IPS-18c (cell line): ENCODE results near the gene C2orf92.

Experiments
- H3K4me3 ChIP-seq: 2 replicates; pipeline ENCODE4 v1.7.0; 2013; ENCODE audit warnings: low read depth, mild to moderate bottlenecking, low read length, moderate library complexity; ENCODE audit not compliant: insufficient read depth
- H3K9me3 ChIP-seq: one replicate; pipeline ENCODE4 v1.6.1; 2013; ENCODE audit warnings: mild to moderate bottlenecking, low read length, moderate library complexity; ENCODE audit not compliant: control insufficient read depth, insufficient read depth

C2orf92 gene

GRCh38 chr2:97732436-97733340 is 63.2 kb downstream of the C2orf92 start:
- H3K4me3 ChIP-seq: no peak overlapping the region; the same call in 1 of the 2 replicates
- H3K9me3 ChIP-seq: peaks cover 2% of the 10 kb centered on the region

DNA sequence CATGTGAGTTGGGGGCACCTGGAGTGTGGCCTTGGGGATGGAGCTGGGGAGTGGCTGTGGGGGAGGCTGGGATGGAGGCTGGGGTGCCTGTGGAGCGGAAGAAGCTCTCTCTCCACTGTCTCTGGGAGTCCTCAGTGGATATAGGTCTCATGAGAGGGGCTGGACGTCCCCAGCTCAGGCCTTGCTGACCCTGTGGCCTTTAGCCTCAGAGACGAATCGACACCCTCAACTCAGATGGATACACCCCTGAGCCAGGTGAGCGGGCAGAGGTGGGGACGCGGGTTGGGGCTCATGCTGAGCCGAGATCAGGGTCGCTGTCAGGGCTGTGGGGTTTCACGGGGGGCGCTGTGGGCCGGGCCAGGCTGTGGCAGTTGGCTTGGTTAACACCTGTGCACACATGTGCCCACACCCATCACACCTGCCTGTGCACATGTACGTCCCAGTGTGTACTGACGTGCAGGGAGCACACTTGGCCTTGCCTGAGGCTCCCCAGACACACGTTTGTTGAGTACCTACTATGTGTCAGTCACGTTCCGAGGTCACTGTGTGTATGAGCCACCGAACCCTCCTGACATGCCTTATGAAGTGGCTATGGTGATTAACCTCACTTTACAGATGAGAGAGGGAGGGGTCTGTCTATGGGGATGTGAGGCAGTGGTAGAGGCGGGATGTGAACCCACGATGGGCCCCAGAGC is 64.0 kb downstream of the C2orf92 start:
- Histone ChIP-seq H3K9me3 (peaks cover 2% of the 10 kb centered on the region), H3K4me3 (no peak overlapping the region)

GRCh38 chr2:97734061-97735051 is 64.8 kb downstream of the C2orf92 start:
- Histone ChIP-seq H3K9me3 (peaks cover 2% of the 10 kb centered on the region), H3K4me3 (no peak overlapping the region)

- Histone ChIP-seq H3K4me3 (no peak overlapping the region), H3K9me3 (peaks cover 2% of the 10 kb centered on the region)
Measured at GRCh38 chr2:97735161-97735561, 65.6 kb downstream of the C2orf92 start.

DNA sequence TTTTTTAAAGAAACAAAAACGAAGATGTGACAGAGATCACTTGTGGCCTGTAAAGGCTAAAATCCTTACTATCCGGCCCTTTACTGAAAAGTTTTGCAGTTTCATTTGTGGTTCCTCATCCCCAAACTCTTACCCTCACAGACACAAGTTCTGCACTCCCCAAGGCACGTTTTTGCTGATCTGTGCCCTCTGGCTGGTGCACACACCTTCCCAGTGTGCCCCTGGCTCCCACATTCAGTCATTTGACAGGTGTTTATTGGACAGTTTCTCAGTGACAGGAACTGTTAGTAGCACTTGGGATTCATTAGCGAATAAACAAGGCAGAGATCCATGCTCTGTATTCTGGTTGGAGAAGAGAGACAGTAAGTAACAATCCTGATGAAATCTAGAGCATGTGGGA is 66.7 kb downstream of the C2orf92 start:
- no peak overlapping the region for H3K4me3 ChIP-seq
- H3K9me3 ChIP-seq: no peaks in the 10 kb centered on the region

DNA sequence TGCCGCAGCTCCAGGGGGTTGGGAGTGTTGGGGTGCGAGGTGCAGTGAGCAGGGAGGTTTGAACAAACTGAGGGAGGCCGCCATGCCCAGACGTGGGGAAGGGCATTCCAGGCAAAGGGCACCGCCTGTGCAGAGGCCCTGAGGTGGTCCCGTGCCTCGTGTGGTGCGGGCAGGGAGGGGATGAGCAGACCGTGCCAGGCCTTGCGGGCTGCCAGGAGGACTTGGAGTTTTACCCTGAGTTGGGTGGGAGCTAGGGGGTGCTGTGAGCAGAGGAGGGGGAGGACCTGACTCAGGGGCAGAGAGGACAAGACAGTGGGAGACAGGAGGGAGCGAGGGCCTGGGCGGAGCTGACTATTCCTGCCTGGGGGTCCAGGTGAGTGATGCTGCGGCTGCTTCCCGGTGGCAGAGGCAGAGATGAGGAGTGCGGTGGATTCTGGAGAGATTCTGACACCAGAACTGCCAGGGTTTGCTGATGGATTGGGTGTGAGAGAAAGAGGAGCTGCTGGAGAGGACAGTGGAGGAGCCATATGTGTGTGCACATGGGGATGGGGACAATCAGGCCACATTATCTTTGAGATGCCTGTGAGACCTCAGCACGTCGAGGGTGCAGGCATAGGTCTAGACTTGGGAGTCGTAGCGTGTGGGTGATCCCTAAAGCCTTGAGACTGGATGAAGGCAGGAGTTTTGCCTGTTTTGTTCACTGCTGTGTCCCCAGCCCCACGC is 67.3 kb downstream of the C2orf92 start:
- H3K4me3 ChIP-seq: no peak overlapping the region
- H3K9me3 ChIP-seq: no peaks in the 10 kb centered on the region

GRCh38 chr2:97737421-97738178 is 68.1 kb downstream of the C2orf92 start:
- Histone ChIP-seq H3K4me3 (no peak overlapping the region), H3K9me3 (no peaks in the 10 kb centered on the region)

- H3K4me3 ChIP-seq: no peak overlapping the region
- no peaks in the 10 kb centered on the region for H3K9me3 ChIP-seq
Measured at GRCh38 chr2:97738179-97739019, 68.9 kb downstream of the C2orf92 start.

DNA sequence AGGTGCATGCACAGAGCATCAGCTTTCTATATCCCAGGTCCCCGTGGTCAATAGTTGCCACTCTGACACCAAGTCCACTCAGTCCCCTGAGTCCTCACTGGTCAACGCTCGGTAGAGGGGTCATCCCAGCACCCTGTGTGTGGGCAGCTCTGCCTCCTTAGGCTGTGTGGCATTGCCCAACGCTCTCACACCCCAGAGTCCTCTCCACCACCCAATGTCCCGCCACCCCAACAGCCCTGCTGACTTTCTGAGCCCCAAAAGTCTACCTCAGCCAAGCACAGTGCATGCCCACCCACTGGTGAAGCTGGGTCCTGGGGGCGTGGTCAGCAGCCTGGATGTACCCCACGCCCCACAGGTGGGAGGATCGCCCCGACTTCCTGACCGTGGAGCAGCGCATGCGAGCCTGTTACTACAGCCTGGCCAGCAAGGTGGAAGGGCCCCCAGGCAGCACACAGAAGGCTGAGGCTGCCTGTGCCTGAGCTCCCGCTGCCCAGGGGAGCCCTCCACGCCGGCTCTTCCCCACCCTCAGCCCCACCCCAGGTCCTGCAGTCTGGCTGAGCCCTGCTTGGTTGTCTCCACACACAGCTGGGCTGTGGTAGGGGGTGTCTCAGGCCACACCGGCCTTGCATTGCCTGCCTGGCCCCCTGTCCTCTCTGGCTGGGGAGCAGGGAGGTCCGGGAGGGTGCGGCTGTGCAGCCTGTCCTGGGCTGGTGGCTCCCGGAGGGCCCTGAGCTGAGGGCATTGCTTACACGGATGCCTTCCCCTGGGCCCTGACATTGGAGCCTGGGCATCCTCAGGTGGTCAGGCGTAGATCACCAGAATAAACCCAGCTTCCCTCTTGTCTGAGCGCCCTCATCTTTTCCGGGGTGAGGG is 69.7 kb downstream of the C2orf92 start:
- H3K4me3 ChIP-seq: no peak overlapping the region
- no peaks in the 10 kb centered on the region for H3K9me3 ChIP-seq

DNA sequence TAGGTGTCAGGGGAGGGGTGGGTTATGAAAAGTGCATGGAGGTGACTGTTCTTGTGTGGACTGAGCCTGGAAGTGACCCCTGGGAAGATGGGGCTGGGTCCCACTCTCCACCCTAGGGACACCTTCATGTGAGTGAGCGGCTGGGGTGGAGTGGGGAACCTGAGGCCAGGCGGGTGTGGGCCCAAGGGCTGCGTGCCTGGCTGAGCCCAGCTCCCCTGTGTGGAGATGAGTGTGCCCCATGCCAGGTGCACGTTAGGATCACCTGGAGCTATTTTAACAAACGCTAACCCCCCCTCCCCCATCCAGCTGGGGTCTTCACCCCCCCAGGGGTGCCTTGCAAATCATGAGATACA is 70.4 kb downstream of the C2orf92 start:
- Histone ChIP-seq H3K9me3 (no peaks in the 10 kb centered on the region), H3K4me3 (no peak overlapping the region)

GRCh38 chr2:97740590-97741182 is 71.2 kb downstream of the C2orf92 start:
- no peaks in the 10 kb centered on the region for H3K9me3 ChIP-seq
- no peak overlapping the region for H3K4me3 ChIP-seq

DNA sequence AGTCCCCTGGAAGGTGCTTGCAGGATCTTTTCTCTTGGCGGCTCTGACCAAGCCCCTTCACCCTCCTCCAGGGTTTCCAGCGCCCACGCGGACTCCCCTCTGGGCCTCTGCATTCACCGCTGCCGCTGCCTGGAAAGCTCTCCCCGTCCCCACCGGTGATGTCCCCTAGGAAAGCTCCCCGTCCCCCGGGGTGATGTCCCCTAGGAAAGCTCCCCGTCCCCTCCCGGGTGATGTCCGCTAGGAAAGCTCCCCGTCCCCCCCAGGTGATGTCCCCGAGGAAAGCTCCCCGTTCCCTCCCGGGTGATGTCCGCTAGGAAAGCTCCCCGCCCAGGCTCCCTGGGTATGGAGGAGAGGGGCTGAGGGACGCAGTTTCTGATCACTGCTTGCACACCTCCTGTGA is 71.7 kb downstream of the C2orf92 start:
- Histone ChIP-seq H3K4me3 (no peak overlapping the region), H3K9me3 (no peaks in the 10 kb centered on the region)

DNA sequence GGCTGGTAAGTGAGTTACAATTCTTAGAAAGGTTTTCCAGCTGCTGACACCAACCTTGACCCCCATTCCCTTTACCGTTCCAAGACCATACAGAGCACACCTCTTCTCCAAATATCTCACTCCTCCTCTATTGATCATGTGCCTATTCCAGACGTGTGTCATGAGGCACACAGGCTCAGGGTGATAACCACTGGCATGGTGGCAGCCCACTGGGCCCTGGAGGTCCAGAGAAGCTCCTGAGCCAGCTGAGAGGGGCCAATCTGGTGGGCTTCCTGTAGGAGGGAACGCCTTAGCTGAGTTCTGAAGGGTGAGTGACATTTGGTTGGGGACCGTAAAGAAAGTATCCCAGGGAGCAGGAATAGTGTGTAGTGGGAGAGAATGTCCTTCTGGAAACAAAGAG is 72.2 kb downstream of the C2orf92 start:
- Histone ChIP-seq H3K4me3 (no peak overlapping the region), H3K9me3 (no peaks in the 10 kb centered on the region)

- Histone ChIP-seq H3K4me3 (no peak overlapping the region), H3K9me3 (no peaks in the 10 kb centered on the region)
Measured at GRCh38 chr2:97742381-97742847, 72.9 kb downstream of the C2orf92 start.
